Small intestine (tissue), 7 donors: ENCODE measurements around the gene QRSL1. TPM values are rescaled to one million over a fixed set of nuclear protein-coding genes. Genes with fewer than 3 reads are reported as not detected.
"Not testable (repeated sequence)": the region's sequence is repeated elsewhere in the genome, so short reads cannot be mapped to it uniquely, and the experiment has no call there.

Experiments
- DNase-seq, 2 donors: peaks; one replicate each; pipeline versions ENCODE4 v3.0.0 to v3.0.0-alpha.2; 2013
- FAIRE-seq: peaks from 2 replicates; lab custom pipeline; 2012; peaks lifted over from hg19 to GRCh38; lab: Jason Lieb, UNC
- H3K27ac ChIP-seq, 3 donors: one replicate each; pipeline ENCODE4 v1.5.1; 2013; ENCODE audit warnings: low read length in 2 of 3, mild to moderate bottlenecking in 2 of 3, control low read depth in 1 of 3, inconsistent platforms in 1 of 3, low read depth in 1 of 3, moderate library complexity in 1 of 3
- H3K27me3 ChIP-seq, 3 donors: one replicate each; pipeline ENCODE4 v1.6.1; 2013; ENCODE audit warnings: low read length in 3 of 3, inconsistent platforms in 1 of 3; ENCODE audit not compliant: control insufficient read depth in 3 of 3, insufficient read depth in 3 of 3
- H3K36me3 ChIP-seq, 3 donors: one replicate each; pipeline ENCODE4 v1.6.1; 2013; ENCODE audit warnings: low read length in 3 of 3, inconsistent platforms in 1 of 3, low read depth in 1 of 3, mild to moderate bottlenecking in 1 of 3, moderate library complexity in 1 of 3; ENCODE audit not compliant: control insufficient read depth in 3 of 3, insufficient read depth in 2 of 3
- H3K4me1 ChIP-seq, 3 donors: one replicate each; pipeline ENCODE4 v1.6.1; 2013; ENCODE audit warnings: low read length in 2 of 3, inconsistent platforms in 1 of 3, low read depth in 1 of 3, mild to moderate bottlenecking in 1 of 3, moderate library complexity in 1 of 3; ENCODE audit not compliant: control insufficient read depth in 3 of 3, insufficient read depth in 2 of 3
- H3K4me3 ChIP-seq, 3 donors: one replicate each; pipeline ENCODE4 v1.5.1; 2013; ENCODE audit warnings: low read length in 3 of 3, control low read depth in 1 of 3, inconsistent platforms in 1 of 3, low read depth in 1 of 3, mild to moderate bottlenecking in 1 of 3, moderate library complexity in 1 of 3
- H3K9me3 ChIP-seq, 2 donors: one replicate each; pipeline ENCODE4 v1.6.1; 2013; ENCODE audit warnings: low read depth in 1 of 2, low read length in 1 of 2; ENCODE audit not compliant: control insufficient read depth in 2 of 2, insufficient read depth in 1 of 2
- WGBS, 3 donors: extraction: QIAGEN DNeasy Blood & Tissue Kit; methylation state at CpG; one replicate each; pipeline ENCODE4 v1.1.7; 2013; 5-methylcytosine and 5-hydroxymethylcytosine counted together
- polyA plus RNA-seq, 4 donors: library from polyadenylated mRNA; stranded (reverse) in 3 of 4; unstranded in 1 of 4; fragments of 200-250 nt in 3 of 4; fragments of 120-200 nt in 1 of 4; gene quantifications; one replicate each; pipeline versions ENCODE4 v1.2.1 to v1.2.3, GENCODE V29; 2013
- donor health status: healthy with polysubstance abuse.
- donor health status: control.
- donor health status: control.
- donor health status: Bipolar disorder and iron deficiency.
- donor health status: healthy.

QRSL1 gene
- polyA plus RNA-seq, 4 donors = 5.6 to 13.6 (median 8.5) TPM

DNA sequence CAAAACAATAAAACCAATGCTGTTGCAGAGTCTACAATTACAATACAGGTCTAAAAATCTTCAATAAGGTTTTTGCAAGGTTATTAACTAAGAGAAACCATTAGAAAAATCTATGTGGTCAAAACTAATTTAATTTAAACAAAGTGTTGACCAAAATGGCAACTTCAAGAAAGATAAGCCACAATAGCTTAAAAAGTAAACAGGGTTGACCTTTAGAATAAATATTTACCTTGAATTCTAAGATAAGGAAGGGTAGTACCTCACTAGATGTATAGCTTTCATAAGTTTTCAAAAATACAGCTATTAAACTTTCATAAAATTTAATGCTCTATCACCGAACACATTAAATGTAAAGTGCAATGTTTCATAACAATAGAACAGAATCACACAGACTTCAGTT, 11.5 kb upstream of the QRSL1 start:
- Histone ChIP-seq H3K27ac (no peak overlapping the region), H3K4me1 (no peaks in the 10 kb centered on the region), H3K4me3 (no peak overlapping the region), H3K27me3 (no peaks in the 10 kb centered on the region), H3K36me3 (peaks cover 2 to 7% (median 2%) of the 10 kb centered on the region in 3 donors), H3K9me3 (peaks cover 0 to 4% of the 10 kb centered on the region in 2 donors)
- no peak for DNase-seq
- WGBS, 3 donors = 74 to 95% (median 94%) methylated on average over 1 of the region's 1 CpG
- FAIRE-seq = no peak

- Histone ChIP-seq H3K4me1 (no peaks in the 10 kb centered on the region), H3K36me3 (peaks cover 2 to 7% (median 2%) of the 10 kb centered on the region in 3 donors), H3K9me3 (peaks cover 0 to 4% of the 10 kb centered on the region in 2 donors), H3K27ac (no peak overlapping the region), H3K4me3 (no peak overlapping the region), H3K27me3 (no peaks in the 10 kb centered on the region)
- 65 to 77% (median 69%) methylated on average over 3 of the region's 3 CpGs for WGBS, 3 donors
- FAIRE-seq (no peak), DNase-seq (no peak)
Measured at GRCh38 chr6:106618324-106618723, 11.1 kb upstream of the QRSL1 start.

DNA sequence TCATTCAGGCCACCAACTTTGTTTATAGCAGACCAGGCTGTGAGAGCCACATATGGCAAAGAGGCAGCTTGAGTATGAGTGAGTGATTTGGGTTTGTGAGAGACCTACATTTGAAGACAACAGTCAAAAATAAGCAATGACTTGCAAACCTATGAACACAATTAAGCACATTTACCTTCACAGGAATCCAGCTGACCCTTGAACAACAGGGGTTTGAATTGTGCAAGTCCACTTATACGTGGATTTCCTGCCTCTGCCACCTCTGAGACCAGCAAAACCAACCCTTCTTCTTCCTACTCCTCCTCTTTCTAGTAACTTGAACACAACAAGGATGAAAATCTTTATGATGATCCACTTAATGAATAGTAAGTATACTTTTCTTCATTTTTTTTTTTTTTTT, 10.2 kb upstream of the QRSL1 start:
- no peaks in the 10 kb centered on the region for H3K4me1 ChIP-seq
- DNase-seq (no peak), FAIRE-seq (no peak)
- H3K9me3 ChIP-seq = peaks cover 0 to 4% of the 10 kb centered on the region in 2 donors
- H3K27ac ChIP-seq = no peak overlapping the region
- H3K27me3 ChIP-seq = no peaks in the 10 kb centered on the region
- WGBS, 3 donors = 74 to 95% (median 74%) methylated on average over 1 of the region's 1 CpG
- no peak overlapping the region for H3K4me3 ChIP-seq
- H3K36me3 ChIP-seq = peaks cover 2 to 7% (median 2%) of the 10 kb centered on the region in 3 donors

DNA sequence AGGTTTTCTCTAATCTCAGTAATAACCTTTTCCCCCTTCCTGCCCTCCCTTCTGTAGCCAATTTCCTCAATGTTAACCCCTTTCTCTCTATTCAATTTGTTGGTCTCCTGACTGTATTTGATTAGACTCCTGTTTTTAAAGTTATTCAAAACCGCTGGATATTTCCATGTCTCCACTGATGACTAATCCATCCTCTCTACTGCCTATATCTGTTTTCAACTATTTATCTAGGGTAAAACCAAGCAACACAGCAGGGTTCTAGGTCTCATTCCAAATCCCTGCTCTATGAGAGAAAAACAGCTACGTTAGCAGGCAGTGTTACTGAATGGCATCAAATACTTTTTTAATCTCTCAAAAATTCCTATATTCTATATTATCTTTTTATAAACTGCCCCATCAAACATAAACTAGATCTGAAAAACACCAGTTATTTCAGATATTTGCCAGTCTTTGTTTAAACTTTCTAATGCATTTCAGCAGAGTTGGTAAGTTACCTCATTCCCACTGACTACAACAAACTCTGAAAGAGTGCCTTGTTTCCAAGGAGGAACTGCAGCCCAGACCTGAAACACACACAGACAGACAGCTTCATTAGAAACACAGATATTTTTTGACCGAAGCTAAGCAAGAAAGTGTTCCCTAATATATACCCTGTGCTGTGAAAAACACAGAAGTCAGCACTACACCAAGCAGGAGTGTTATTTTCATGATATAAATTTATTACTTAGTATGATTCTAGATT, 8.3 kb upstream of the QRSL1 start:
- Histone ChIP-seq H3K4me3 (no peak overlapping the region), H3K36me3 (peaks cover 2 to 4% (median 2%) of the 10 kb centered on the region in 3 donors), H3K27me3 (no peaks in the 10 kb centered on the region), H3K9me3 (peaks cover 0 to 4% of the 10 kb centered on the region in 2 donors), H3K27ac (no peak overlapping the region), H3K4me1 (no peaks in the 10 kb centered on the region)
- 86 to 97% (median 95%) methylated on average over 3 of the region's 3 CpGs for WGBS, 3 donors
- DNase-seq = no peak
- FAIRE-seq = no peak

DNA sequence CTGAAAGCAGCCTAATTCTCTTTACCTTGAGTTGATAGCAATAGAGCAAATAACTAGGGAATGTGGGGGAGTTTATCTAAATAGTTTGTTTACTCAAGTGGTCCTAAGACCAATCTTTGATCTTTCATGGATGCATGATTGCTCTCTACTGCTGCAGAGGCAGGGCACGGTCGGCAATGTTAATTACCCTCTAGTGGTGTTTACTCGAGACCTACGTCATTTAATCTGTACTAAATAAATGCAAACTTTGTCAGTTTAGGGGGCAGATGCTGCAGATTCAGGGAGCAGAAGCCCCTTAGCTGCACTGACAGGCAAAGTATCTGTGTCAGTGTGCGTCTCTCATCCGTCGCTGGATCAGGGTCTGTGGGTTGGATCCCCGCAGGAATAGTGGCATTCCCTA, 7.0 kb upstream of the QRSL1 start:
- DNase-seq = no peak

GRCh38 chr6:106623039-106623438, 6.3 kb upstream of the QRSL1 start:
- H3K9me3 ChIP-seq = peaks cover 0 to 4% of the 10 kb centered on the region in 2 donors
- H3K4me1 ChIP-seq = no peaks in the 10 kb centered on the region
- WGBS, 3 donors = 88 to 93% (median 89%) methylated on average over 1 of the region's 1 CpG
- H3K4me3 ChIP-seq = no peak overlapping the region
- no peak for FAIRE-seq
- no peak overlapping the region for H3K27ac ChIP-seq
- H3K27me3 ChIP-seq = no peaks in the 10 kb centered on the region
- no peak for DNase-seq
- H3K36me3 ChIP-seq = peaks cover 2 to 4% (median 2%) of the 10 kb centered on the region in 3 donors

More for the DNA sequence above, 7.0 kb upstream of the QRSL1 start:
- H3K9me3 ChIP-seq = peaks cover 0 to 4% of the 10 kb centered on the region in 2 donors
- no peak overlapping the region for H3K4me3 ChIP-seq
- peaks cover 2 to 4% (median 2%) of the 10 kb centered on the region in 3 donors for H3K36me3 ChIP-seq
- 90 to 93% (median 93%) methylated on average over 8 of the region's 8 CpGs for WGBS, 3 donors
- no peaks in the 10 kb centered on the region for H3K4me1 ChIP-seq
- H3K27me3 ChIP-seq = no peaks in the 10 kb centered on the region
- no peak overlapping the region for H3K27ac ChIP-seq
- no peak for FAIRE-seq

GRCh38 chr6:106626485-106626884, 2.9 kb upstream of the QRSL1 start:
- no peaks in the 10 kb centered on the region for H3K27me3 ChIP-seq
- 44 to 76% (median 54%) methylated on average over 2 of the region's 2 CpGs for WGBS, 3 donors

GRCh38 chr6:106627760-106628159, 1.6 kb upstream of the QRSL1 start:
- not testable (repeated sequence) for H3K27me3 ChIP-seq, DNase-seq, H3K4me1 ChIP-seq, FAIRE-seq, H3K9me3 ChIP-seq, H3K27ac ChIP-seq, H3K4me3 ChIP-seq, H3K36me3 ChIP-seq
- WGBS, 3 donors = 94 to 96% (median 95%) methylated on average over 16 of the region's 16 CpGs

More at GRCh38 chr6:106626485-106626884, 2.9 kb upstream of the QRSL1 start:
- Histone ChIP-seq H3K4me1 (peaks cover 0 to 3% (median 0%) of the 10 kb centered on the region in 3 donors), H3K9me3 (peaks cover 0 to 4% of the 10 kb centered on the region in 2 donors), H3K27ac (no peak overlapping the region), H3K36me3 (peaks cover 0 to 4% (median 2%) of the 10 kb centered on the region in 3 donors), H3K4me3 (no peak overlapping the region)
- FAIRE-seq (no peak), DNase-seq (no peak)
